Activated CD4-positive, alpha-beta T cell treated with anti-CD3 and anti-CD28 coated beads, Interleukin-2, amount 10 ng/mL, durations not matched to agents 24 days and 14 days (primary cell): Measurements from ENCODE around the gene TGIF2. TPM values are rescaled to one million over a fixed set of nuclear protein-coding genes. Genes with fewer than 3 reads are reported as not detected.
A peak's percentile ranks its signal among the peaks of the same experiment; 100 is the strongest.
"Not testable (repeated sequence)": the region's sequence is repeated elsewhere in the genome, so short reads cannot be mapped to it uniquely, and the experiment has no call there.

Experiments used
- DNase-seq: peaks from one replicate; pipeline ENCODE4 v3.0.0; 2022
- H3K27ac Mint-ChIP-seq: one replicate; pipeline ENCODE4 v1.8.0; 2022; ENCODE audit warnings: mild to moderate bottlenecking, mixed read lengths
- H3K27me3 Mint-ChIP-seq: one replicate; pipeline ENCODE4 v1.8.0; 2022; ENCODE audit warnings: mixed read lengths
- H3K36me3 Mint-ChIP-seq: one replicate; pipeline ENCODE4 v1.8.0; 2022; ENCODE audit warnings: low read depth, mild to moderate bottlenecking, mixed read lengths
- H3K4me1 Mint-ChIP-seq: one replicate; pipeline ENCODE4 v1.8.0; 2021; ENCODE audit warnings: mixed read lengths
- H3K4me3 Mint-ChIP-seq: one replicate; pipeline ENCODE4 v1.8.0; 2022; ENCODE audit warnings: mild to moderate bottlenecking, moderate library complexity, mixed read lengths
- H3K9me3 Mint-ChIP-seq: one replicate; pipeline ENCODE4 v1.8.0; 2021; ENCODE audit warnings: mixed read lengths
- intact Hi-C: fragments of 100-400 bp; cut with micrococcal nuclease; formaldehyde crosslinking; loops from one replicate; pipeline ENCODE4 v1.15.1; 2023
- total RNA-seq: library from RNA; stranded (reverse); gene quantifications from 2 replicates; pipeline ENCODE4 v1.2.3, GENCODE V29; 2022

TGIF2 gene
- total RNA-seq, 1 donor from 2014 or later, result 55.2 TPM

DNA sequence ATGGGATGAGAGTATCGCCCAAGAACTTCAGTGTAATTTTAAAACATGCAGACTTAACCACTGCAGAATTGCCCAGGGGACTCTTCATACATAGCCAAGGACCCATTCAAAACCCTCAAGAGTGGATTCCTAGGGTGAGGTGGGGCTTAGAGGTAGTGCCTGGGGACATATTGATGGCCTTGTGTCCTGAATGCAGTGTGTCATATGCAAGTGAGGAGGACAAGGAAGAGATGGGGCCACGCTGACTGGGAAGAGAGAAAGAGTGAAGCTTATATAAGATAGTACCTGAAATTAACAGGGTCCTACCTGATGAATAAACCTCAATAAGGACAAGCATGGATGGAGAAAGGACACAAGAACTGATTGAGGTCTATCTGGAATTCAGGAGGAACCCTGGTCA lies 18.1 kb upstream of the TGIF2 start:
- H3K4me3 Mint-ChIP-seq, result no peak overlapping the region
- no peak for DNase-seq
- peaks cover 7% of the 10 kb centered on the region for H3K4me1 Mint-ChIP-seq
- H3K27ac Mint-ChIP-seq, result no peak overlapping the region
- H3K9me3 Mint-ChIP-seq, result no peaks in the 10 kb centered on the region
- no peaks in the 10 kb centered on the region for H3K36me3 Mint-ChIP-seq
- no peaks in the 10 kb centered on the region for H3K27me3 Mint-ChIP-seq
- intact Hi-C loops, result loop anchor here (5.0 kb wide), 1 partner anchor 37 kb away; no protein-coding TSS in a partner anchor

DNA sequence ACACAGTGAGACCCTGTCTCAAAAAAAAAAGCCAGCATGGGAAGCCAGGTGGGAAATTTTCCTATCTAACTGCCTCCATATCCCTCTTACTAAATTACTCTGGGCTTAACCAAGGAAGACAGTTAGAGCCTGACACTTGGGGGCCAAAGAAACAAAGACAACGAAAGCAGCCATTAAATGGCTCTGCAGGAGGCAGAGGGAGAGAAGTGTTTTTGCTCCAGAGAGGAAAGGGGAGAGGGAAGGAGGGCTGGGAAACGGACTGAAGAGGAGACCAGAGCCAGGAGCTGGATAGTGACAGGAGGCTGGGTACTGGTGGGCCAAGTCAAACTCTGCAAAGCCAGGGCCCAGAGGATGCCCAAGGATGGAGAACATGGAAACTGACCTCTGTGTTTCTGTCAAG lies 10.7 kb upstream of the TGIF2 start:
- no peak for DNase-seq
- peaks cover 2% of the 10 kb centered on the region for H3K36me3 Mint-ChIP-seq
- H3K27ac Mint-ChIP-seq, result no peak overlapping the region
- intact Hi-C loops, result no loop called here
- H3K27me3 Mint-ChIP-seq, result no peaks in the 10 kb centered on the region
- no peak overlapping the region for H3K4me3 Mint-ChIP-seq
- H3K4me1 Mint-ChIP-seq, result peaks cover 3% of the 10 kb centered on the region
- peaks cover 4% of the 10 kb centered on the region for H3K9me3 Mint-ChIP-seq

DNA sequence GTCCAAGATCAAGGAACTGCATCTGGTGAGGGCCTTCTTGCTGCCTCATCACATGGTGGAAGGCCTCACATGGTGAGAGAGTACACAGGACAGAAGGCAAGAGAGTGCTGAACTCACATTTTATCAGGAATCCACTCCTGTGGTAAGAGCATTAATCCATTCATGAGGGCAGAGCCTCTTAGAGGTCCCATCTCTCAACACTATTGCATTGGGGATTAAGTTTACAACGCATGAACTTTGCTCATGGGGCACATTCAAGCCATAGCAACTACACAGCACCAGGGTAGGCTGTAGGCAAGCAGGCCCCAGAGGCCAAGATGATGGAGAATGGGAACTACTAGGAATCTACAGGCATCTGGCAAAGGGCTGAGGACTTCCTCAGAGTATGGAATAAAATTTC lies 10.0 kb upstream of the TGIF2 start:
- peaks cover 2% of the 10 kb centered on the region for H3K36me3 Mint-ChIP-seq
- DNase-seq, result no peak
- H3K9me3 Mint-ChIP-seq, result peaks cover 4% of the 10 kb centered on the region
- no peak overlapping the region for H3K4me3 Mint-ChIP-seq
- H3K4me1 Mint-ChIP-seq, result peaks cover 3% of the 10 kb centered on the region
- no peak overlapping the region for H3K27ac Mint-ChIP-seq
- no peaks in the 10 kb centered on the region for H3K27me3 Mint-ChIP-seq
- intact Hi-C loops, result no loop called here

DNA sequence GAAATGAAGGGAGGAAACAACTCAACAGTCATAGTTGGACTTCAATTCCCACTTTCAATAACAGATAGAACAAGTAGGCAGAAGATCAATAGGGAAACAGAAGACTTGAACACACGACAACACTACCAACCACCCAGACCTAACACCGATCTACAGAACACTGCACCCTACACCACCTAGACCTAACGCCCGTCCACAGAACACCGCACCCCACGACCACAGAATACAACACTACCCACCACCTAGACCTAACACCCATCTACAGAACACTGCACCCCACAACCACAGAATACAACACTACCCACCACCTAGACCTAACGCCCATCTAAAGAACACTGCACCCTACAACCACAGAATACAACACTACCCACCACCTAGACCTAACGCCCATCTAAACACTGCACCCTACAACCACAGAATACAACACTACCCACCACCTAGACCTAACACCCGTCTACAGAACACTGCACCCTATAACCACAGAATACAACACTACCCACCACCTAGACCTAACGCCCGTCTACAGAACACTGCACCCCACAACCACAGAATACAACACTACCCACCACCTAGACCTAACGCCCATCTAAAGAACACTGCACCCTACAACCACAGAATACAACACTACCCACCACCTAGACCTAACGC lies 9.2 kb upstream of the TGIF2 start:
- H3K9me3 Mint-ChIP-seq, H3K27ac Mint-ChIP-seq, H3K36me3 Mint-ChIP-seq, H3K4me1 Mint-ChIP-seq, H3K4me3 Mint-ChIP-seq, H3K27me3 Mint-ChIP-seq, intact Hi-C loops, DNase-seq: not testable (repeated sequence)

DNA sequence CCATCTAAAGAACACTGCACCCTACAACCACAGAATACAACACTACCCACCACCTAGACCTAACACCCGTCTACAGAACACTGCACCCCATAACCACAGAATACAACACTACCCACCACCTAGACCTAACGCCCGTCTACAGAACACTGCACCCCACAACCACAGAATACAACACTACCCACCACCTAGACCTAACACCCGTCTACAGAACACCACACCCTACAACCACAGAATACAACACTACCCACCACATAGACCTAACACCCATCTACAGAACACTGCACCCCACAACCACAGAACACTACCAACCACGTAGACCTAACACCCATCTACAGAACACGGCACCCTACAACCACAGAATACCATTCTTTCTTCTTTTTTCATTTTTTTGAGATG lies 8.7 kb upstream of the TGIF2 start:
- H3K27me3 Mint-ChIP-seq, DNase-seq, H3K4me1 Mint-ChIP-seq: not testable (repeated sequence)

DNA sequence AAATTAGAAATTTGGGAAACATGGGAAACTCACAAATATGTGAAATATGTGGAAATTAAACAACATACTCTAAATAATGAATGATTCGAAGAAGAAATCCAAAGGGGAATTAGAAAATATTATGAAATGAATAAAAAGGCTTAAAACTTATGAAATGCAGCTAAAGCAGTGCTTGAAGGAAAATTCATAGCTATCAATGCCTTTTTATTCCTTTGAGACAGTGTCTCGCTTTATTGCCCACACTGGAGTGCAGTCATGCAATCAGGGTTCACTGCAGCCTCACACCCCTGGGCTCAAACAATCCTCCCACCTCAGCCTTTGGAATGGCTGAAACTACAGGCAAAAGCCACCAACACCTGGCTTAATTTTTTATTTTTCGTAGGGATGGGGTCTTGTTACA lies 7.9 kb upstream of the TGIF2 start:
- Mint-ChIP-seq H3K9me3 (peaks cover 4% of the 10 kb centered on the region), H3K4me3 (no peak overlapping the region), H3K27me3 (no peaks in the 10 kb centered on the region), H3K36me3 (peaks cover 2% of the 10 kb centered on the region), H3K27ac (no peak overlapping the region), H3K4me1 (peaks cover 3% of the 10 kb centered on the region)
- intact Hi-C loops, result no loop called here
- no peak for DNase-seq

More for the DNA sequence above, 8.7 kb upstream of the TGIF2 start:
- H3K27ac Mint-ChIP-seq, intact Hi-C loops, H3K36me3 Mint-ChIP-seq, H3K9me3 Mint-ChIP-seq, H3K4me3 Mint-ChIP-seq: not testable (repeated sequence)

DNA sequence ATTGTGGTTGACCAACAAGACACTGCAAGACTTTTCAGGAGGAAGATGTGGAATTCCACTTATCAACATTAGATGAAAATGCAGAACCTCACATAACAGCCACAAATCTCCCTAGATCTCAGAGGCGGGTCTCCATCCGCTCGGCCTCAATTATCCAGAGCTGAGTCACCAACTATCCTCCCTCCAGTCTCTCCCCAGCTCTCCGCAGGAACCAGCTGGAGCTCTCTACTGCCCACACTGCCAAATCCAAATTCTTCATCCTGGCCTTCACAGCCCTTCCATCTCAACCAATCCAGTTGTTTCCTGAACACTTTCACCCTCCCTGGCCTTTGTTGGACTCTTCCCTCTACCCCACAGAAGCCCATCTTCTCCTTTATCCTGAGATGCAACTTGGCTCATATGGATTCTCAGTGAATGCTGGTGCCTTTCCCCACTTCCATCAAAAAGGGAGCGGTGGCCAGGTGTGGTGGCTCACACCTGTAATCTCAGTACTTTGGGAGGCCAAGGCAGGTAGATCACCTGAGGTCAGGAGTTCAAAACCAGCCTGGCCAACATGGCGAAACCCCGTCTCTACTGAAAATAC lies 3.5 kb upstream of the TGIF2 start:
- Mint-ChIP-seq H3K27ac (no peak overlapping the region), H3K27me3 (no peaks in the 10 kb centered on the region), H3K9me3 (peaks cover under 1% of the 10 kb centered on the region), H3K36me3 (peaks cover 5% of the 10 kb centered on the region), H3K4me3 (no peak overlapping the region), H3K4me1 (peaks cover 18% of the 10 kb centered on the region)
- DNase-seq, result no peak
- intact Hi-C loops, result loop anchor here (10.0 kb wide), 2 partner anchors 105 to 955 kb away; partner anchors contain the start of genes BLCAP and NNAT

DNA sequence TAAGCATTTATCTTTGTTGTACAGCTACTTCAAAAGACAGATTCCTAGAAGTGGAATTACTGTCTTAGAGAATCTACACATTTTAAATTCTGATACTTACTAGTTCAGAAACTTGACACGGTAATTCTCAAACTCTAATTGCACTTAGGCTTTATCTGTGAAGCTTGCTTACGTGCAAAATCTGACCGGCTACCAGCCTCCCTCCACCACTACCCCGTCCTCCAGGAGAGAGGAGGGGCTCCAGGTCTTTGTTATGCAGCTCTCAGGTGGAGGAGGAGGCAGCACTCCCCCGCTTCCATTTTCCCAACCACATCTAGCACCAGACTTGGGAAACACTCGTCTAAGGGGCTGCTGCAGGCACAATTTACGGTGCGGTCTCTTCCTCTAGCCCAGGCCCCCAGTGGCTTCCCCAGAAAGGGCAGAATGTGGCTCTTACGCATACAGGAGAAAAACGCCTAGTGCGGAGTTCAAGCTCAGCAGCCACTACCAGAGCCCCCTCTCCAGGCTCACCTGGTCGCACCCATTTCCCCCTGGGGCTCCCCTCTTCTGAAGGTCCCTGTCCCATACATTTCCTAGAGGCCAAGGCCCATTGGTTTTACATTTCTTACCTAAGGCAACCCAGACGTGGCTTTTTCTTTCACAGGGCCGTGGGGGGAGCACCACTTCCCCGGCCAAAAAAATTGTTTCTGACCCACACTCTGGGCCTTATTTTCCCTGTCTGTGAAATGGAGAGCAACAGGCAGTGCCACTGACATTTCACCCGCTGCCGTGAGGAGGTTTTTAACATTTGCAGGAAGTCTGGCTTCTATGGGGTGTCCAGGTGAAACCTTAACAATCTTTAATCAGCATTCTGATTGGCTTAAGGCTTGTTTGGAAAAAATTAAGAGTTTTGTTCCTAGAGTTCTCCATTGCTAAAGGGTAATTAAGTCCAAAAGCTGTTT lies 1.6 kb upstream of the TGIF2 start:
- peaks cover 34% of the 10 kb centered on the region for H3K4me1 Mint-ChIP-seq
- intact Hi-C loops, result loop anchor here (2.0 to 10.0 kb wide), 3 partner anchors 15 to 953 kb away; partner anchors contain the start of genes BLCAP and NNAT
- peaks cover 19% of the 10 kb centered on the region for H3K36me3 Mint-ChIP-seq
- no peaks in the 10 kb centered on the region for H3K27me3 Mint-ChIP-seq
- H3K9me3 Mint-ChIP-seq, result no peaks in the 10 kb centered on the region
- peak overlapping the region; percentile 88 for H3K4me3 Mint-ChIP-seq
- peak; percentile 60 for DNase-seq
- peak overlapping the region; percentile 99 for H3K27ac Mint-ChIP-seq

DNA sequence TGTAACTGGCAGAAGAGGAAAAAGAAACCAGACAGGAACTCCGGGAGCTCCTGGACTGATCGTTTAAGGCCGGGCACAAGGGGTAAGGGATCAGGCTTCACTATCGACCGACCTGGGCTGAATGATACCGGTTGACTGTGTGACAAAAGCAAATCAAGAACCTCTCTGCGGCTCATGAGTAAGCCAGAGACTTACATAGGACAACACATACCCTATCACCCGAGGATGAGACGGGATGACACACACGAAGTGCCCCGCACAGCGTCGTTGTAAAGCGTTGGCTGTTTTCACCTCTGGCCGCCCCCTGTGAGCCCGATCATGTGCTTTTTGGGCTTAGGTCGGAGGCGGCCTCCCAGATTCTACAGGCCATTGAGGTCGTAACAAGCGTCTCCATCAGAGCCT lies 695 bp upstream of the TGIF2 start:
- Mint-ChIP-seq H3K36me3 (peaks cover 19% of the 10 kb centered on the region), H3K27me3 (no peaks in the 10 kb centered on the region), H3K4me3 (peak overlapping the region; percentile 88), H3K4me1 (peaks cover 34% of the 10 kb centered on the region), H3K27ac (peak overlapping the region; percentile 99), H3K9me3 (no peaks in the 10 kb centered on the region)
- DNase-seq, result peak; percentile 87
- intact Hi-C loops, result loop anchor here (1.0 to 10.0 kb wide), 4 partner anchors 16 to 952 kb away; partner anchors contain the start of genes BLCAP, NNAT and RAB5IF

DNA sequence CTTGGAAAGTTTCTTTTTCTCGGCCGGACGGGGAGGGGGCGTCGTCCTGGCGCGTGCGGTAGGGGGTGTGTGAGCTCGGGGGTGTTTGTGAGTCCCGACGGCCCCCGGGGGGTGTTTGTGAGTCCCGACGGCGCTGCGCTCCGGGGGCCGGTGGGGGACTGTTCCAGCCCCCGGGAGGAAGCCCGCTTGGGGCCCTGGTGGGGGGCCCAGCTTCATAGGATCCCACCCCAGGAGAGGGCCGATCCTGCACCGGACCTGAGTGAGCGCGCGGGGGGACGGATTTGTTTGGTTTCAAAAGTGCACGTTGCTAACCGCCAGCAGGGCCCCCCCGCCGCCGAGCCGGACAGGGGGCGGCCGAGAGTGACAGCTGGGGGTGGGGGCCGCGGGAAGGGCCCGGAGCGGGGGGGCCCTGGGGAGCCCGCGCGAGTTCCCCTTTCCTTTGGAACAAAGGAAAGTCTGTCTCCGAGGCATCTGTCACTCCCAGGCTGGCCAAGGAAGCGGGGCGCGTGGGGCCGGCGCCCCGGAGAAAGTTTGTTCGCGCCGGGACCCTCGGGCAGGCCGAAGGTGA lies 485 bp downstream of the TGIF2 start:
- H3K4me3 Mint-ChIP-seq, result peak overlapping the region; percentile 93
- H3K9me3 Mint-ChIP-seq, result no peaks in the 10 kb centered on the region
- peaks cover 36% of the 10 kb centered on the region for H3K4me1 Mint-ChIP-seq
- intact Hi-C loops, result loop anchor here (1.0 to 10.0 kb wide), 4 partner anchors 17 to 951 kb away; partner anchors contain the start of genes BLCAP, NNAT and RAB5IF
- no peaks in the 10 kb centered on the region for H3K27me3 Mint-ChIP-seq
- peak; percentile 80 for DNase-seq
- peaks cover 28% of the 10 kb centered on the region for H3K36me3 Mint-ChIP-seq
- H3K27ac Mint-ChIP-seq, result peak overlapping the region; percentile 87

DNA sequence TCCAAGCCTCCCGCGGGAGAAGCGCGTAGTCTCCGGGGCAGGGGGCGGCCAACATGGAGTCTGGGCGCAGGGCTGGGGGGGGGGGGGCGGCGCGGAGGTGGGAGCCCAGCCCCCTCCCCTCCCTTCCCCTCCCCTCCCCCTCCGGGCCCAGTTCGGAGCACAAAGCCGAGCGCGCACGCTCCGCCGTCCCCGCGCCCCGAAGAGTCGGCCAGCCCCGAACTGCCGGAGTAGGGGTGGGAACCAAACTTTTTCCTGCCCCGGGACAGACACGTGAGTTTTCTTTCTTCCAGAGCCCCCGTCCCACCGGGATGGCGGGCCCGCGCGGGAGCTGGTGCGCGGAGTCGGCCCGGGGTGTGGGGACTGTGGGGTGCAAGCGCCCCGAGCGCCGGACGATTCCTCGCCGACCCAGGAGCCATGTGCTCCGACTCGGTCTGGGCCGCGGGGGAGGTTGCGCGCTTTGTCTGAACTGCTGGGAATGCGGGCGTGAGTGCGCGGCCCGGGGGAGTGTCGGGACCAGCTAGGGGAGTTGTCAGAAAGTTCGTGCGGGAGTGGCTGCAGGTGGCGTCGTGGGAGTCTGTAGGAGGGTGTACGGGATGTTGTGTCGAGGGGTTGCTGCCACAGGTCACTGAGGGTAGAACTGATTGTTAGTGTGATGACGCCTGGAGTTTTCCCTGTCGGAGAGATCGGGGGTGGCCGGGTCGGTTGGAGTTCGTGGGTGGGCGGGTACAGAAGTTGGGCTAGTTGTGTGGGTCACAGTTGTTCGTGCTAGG lies 1.2 kb downstream of the TGIF2 start:
- H3K4me3 Mint-ChIP-seq, result peak overlapping the region; percentile 93
- peaks cover 33% of the 10 kb centered on the region for H3K36me3 Mint-ChIP-seq
- peak; percentile 84 for DNase-seq
- peaks cover 36% of the 10 kb centered on the region for H3K4me1 Mint-ChIP-seq
- intact Hi-C loops, result loop anchor here (1.0 to 10.0 kb wide), 3 partner anchors 21 to 950 kb away; partner anchors contain the start of genes BLCAP and NNAT
- no peaks in the 10 kb centered on the region for H3K9me3 Mint-ChIP-seq
- no peaks in the 10 kb centered on the region for H3K27me3 Mint-ChIP-seq
- H3K27ac Mint-ChIP-seq, result peak overlapping the region; percentile 91

DNA sequence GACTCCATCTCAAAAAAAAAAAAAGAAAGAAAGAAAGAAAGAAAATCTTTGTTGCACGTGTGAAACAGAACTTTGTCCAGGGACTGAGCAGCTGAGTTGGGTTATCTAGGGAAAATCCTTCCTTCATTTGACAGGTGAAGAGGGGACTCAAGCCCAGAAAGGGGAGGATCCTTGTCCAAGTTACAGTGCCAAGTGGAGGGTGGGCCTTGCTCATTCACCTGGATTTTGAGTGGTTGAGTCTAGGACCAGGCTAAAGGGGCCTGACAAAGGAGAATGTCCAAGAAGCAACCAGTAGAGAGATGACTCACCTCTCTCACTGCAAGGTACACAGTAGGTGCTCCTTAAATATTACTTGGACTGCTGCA lies 2.7 kb downstream of the TGIF2 start:
- Mint-ChIP-seq H3K9me3 (no peaks in the 10 kb centered on the region), H3K4me1 (peaks cover 43% of the 10 kb centered on the region), H3K27me3 (no peaks in the 10 kb centered on the region), H3K36me3 (peaks cover 42% of the 10 kb centered on the region), H3K4me3 (peak overlapping the region; percentile 93), H3K27ac (peak overlapping the region; percentile 91)
- intact Hi-C loops, result loop anchor here (10.0 kb wide), 2 partner anchors 111 to 949 kb away; partner anchors contain the start of genes BLCAP and NNAT
- no peak for DNase-seq
